HFFc6 (cell line): Measurements from ENCODE around the gene PKN1. TPM values are rescaled to one million over a fixed set of nuclear protein-coding genes. Genes with fewer than 3 reads are reported as not detected.

Experiments used
- DNase-seq: peaks from one replicate; pipeline ENCODE4 v3.0.0-alpha.2; 2018
- H3K27ac Mint-ChIP-seq: 2 replicates; pipeline ENCODE4 v1.8.0; 2020; ENCODE audit warnings: mild to moderate bottlenecking, mixed read lengths
- H3K27me3 Mint-ChIP-seq: 2 replicates; pipeline ENCODE4 v1.8.0; 2021; ENCODE audit warnings: mild to moderate bottlenecking, moderate library complexity, mixed read lengths; ENCODE audit not compliant: insufficient read depth
- H3K36me3 Mint-ChIP-seq: 2 replicates; pipeline ENCODE4 v1.8.0; 2021; ENCODE audit warnings: low read depth, mixed read lengths
- H3K4me1 Mint-ChIP-seq: 2 replicates; pipeline ENCODE4 v1.8.0; 2020; ENCODE audit warnings: low read depth, mixed read lengths
- H3K4me3 Mint-ChIP-seq: 2 replicates; pipeline ENCODE4 v1.8.0; 2020; ENCODE audit warnings: mild to moderate bottlenecking, moderate library complexity, mixed read lengths
- H3K9me3 Mint-ChIP-seq: 2 replicates; pipeline ENCODE4 v1.8.0; 2020; ENCODE audit warnings: mild to moderate bottlenecking, mixed read lengths
- total RNA-seq, 6 experiments: library from RNA; stranded (reverse); fragmentation: NEBNext Ultra II Directional; extraction: Animal tissue kit (Norgen Biotek cat#: 25700); gene quantifications; 2 replicates in 1 of 6; 3 replicates in 5 of 6; pipeline ENCODE4 v1.2.3, GENCODE V29; 2021
- TF ChIP-seq, protein P1 (sequence below): fragments of 200-600 bp; sonication (generic); IDR thresholded peaks from 2 replicates; pipeline ENCODE4 v1.5.0; 2021; ENCODE audit warnings: antibody characterized with exemption, mild to moderate bottlenecking

The PKN1 gene
- total RNA-seq, 6 experiments from 2014 or later: 132 to 173 (median 149) TPM

DNA sequence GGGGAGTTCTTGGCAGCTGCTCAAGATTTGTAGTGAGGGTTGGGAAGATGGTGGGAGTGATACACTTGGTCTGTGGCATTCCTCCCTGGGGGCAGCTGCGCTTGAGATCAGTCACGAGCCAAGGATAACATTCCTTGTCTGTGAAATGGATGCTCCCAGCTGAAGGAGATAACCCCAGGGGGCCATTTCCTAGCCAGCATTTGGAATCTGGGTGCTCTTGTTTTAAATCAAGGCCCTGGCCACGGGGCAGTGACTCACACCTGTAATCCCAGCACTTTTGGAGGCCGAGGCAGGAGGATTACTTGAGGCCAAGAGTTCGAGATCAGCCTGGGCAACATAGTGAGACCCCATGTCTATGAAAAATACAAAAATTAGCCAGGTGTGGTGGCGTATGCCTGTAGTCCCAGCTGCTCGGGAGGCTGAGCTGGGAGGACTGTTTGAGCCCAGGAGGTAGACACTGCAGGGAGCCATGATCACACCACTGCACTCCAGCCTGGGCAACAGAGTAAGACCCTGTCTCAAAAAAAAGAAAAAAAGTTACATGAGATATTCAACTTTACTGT, 4.6 kb downstream of the PKN1 start:
- Mint-ChIP-seq H3K9me3 (no peaks in the 10 kb centered on the region), H3K4me1 (peaks cover 31% of the 10 kb centered on the region), H3K27ac (no peak overlapping the region), H3K4me3 (no peak overlapping the region), H3K27me3 (peaks cover 2% of the 10 kb centered on the region; the same call in 1 of the 2 replicates), H3K36me3 (peaks cover 6% of the 10 kb centered on the region; the same call in 1 of the 2 replicates)
- TF ChIP-seq, protein P1, sequence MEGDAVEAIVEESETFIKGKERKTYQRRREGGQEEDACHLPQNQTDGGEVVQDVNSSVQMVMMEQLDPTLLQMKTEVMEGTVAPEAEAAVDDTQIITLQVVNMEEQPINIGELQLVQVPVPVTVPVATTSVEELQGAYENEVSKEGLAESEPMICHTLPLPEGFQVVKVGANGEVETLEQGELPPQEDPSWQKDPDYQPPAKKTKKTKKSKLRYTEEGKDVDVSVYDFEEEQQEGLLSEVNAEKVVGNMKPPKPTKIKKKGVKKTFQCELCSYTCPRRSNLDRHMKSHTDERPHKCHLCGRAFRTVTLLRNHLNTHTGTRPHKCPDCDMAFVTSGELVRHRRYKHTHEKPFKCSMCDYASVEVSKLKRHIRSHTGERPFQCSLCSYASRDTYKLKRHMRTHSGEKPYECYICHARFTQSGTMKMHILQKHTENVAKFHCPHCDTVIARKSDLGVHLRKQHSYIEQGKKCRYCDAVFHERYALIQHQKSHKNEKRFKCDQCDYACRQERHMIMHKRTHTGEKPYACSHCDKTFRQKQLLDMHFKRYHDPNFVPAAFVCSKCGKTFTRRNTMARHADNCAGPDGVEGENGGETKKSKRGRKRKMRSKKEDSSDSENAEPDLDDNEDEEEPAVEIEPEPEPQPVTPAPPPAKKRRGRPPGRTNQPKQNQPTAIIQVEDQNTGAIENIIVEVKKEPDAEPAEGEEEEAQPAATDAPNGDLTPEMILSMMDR: no peak
- DNase-seq: no peak

DNA sequence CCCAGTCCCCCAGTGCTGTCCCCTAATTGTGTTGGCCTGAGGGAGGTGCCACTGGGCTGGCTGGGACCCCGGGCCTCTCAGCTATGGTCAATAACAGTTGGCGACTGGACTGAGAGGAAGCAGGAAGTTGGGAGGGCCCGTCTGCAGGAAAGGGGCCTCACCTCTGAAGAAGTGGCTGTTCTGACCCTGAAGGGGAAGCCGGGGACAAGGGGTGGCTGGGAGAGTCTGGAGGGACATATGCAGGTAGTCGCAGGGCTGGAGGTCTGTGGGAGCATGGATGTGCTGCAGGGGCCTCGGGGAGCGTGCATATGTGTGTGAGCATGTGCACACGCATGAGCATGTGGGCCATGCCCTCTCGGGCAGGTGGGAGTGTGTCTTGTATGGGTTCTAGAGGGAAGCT, 5.9 kb downstream of the PKN1 start:
- Mint-ChIP-seq H3K9me3 (no peaks in the 10 kb centered on the region), H3K36me3 (peaks cover 14% of the 10 kb centered on the region; the same call in 1 of the 2 replicates), H3K4me3 (no peak overlapping the region), H3K27me3 (peaks cover 2% of the 10 kb centered on the region; the same call in 1 of the 2 replicates), H3K27ac (peak overlapping the region; percentile 48; the same call in 1 of the 2 replicates), H3K4me1 (peaks cover 29% of the 10 kb centered on the region)
- TF ChIP-seq, protein P1: no peak
- no peak for DNase-seq

DNA sequence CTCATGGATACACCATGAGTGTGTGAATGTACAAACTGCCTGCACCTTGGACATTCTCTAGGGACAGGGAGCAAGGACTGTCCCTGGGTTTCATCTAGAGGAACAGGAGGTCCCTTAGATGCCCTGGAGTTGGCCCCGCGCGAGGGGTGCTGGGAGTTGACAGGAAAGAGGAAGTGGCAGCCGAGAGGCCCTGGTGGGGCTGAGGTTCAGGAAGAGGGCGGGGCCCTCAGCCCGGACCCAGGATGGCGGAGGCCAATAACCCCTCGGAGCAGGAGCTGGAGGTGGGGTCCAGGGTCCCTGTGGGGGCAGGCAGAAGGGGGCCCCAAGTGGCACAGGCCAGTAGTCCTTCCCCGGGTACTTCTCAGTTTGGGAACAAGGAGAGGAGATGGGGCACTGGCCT, 6.9 kb downstream of the PKN1 start:
- peaks cover 20% of the 10 kb centered on the region for H3K36me3 Mint-ChIP-seq
- H3K4me3 Mint-ChIP-seq: no peak overlapping the region; the same call in 1 of the 2 replicates
- peaks cover 19% of the 10 kb centered on the region for H3K4me1 Mint-ChIP-seq
- peaks cover 2% of the 10 kb centered on the region; the same call in 1 of the 2 replicates for H3K27me3 Mint-ChIP-seq
- DNase-seq: no peak
- TF ChIP-seq, protein P1: no peak
- no peaks in the 10 kb centered on the region for H3K9me3 Mint-ChIP-seq
- peak overlapping the region; percentile 9; the same call in 1 of the 2 replicates for H3K27ac Mint-ChIP-seq

DNA sequence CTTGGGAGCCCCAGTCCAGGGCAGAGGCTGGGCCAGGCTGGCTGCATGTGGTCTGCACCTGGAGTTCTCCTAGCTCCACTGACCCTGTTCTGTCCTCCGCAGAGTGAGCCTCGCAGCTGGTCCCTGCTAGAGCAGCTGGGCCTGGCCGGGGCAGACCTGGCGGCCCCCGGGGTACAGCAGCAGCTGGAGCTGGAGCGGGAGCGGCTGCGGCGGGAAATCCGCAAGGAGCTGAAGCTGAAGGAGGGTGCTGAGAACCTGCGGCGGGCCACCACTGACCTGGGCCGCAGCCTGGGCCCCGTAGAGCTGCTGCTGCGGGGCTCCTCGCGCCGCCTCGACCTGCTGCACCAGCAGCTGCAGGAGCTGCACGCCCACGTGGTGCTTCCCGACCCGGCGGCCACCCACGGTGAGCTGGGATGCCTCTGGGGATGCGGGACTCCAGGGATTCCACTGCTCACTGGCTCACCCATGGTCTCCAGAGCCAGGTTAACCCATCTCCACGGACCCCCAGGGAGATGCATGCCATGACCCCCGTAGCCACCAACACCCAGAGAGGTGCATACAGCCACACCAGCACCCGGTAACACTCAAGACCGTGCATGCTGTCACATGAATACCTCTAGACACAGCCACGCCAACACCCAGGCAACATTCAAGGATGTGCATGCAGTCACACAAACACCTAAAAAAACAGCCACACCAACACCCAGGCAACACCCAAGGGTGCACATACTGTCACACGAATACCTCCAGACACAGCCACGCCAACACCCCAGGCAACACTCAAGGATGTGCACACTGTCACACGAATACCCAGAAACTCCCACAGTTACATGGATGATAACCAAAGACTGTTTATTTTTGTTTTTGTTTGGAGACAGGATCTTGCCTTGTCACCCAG, 8.2 kb downstream of the PKN1 start:
- H3K36me3 Mint-ChIP-seq: peaks cover 22% of the 10 kb centered on the region
- TF ChIP-seq, protein P1: no peak

DNA sequence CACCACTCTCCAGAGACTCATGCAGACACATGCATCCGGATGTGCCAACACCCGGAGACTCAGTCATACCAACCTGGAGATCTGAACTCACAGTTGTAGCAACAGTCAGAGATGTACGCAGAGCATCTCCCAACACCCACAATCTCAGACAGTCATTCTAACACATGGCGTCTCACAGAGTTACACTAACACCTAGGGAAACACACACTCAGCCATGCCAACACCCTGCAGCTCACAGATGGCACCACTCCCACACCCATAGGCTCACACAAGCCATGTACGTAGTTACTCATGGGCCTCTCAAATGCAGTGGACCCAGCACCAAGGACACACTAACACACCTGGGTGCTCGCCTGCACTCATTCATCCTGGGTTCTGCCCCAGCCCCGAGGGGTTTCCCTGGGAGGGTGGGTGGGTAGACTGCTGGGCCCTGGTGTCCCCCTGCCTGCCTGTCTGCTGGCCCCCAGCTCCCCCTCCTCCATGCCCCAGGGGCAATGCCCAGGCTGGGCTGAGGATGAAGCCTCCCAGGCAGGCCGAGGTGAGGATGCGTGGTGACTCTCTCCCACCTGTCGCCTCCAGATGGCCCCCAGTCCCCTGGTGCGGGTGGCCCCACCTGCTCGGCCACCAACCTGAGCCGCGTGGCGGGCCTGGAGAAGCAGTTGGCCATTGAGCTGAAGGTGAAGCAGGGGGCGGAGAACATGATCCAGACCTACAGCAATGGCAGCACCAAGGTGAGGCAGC, 10.0 kb downstream of the PKN1 start:
- Mint-ChIP-seq H3K4me1 (peaks cover 15% of the 10 kb centered on the region), H3K36me3 (peaks cover 34% of the 10 kb centered on the region), H3K27me3 (peaks cover 2% of the 10 kb centered on the region; the same call in 1 of the 2 replicates), H3K27ac (no peak overlapping the region), H3K9me3 (no peaks in the 10 kb centered on the region), H3K4me3 (no peak overlapping the region)
- TF ChIP-seq, protein P1: no peak
- no peak for DNase-seq

More for the DNA sequence above, 8.2 kb downstream of the PKN1 start:
- Mint-ChIP-seq H3K9me3 (no peaks in the 10 kb centered on the region), H3K27me3 (peaks cover 2% of the 10 kb centered on the region; the same call in 1 of the 2 replicates), H3K4me1 (peaks cover 15% of the 10 kb centered on the region), H3K27ac (no peak overlapping the region), H3K4me3 (no peak overlapping the region)
- no peak for DNase-seq
